GM21447 (cell line): ENCODE data around the gene OR7D4.
"Not testable (repeated sequence)": the region's sequence is repeated elsewhere in the genome, so short reads cannot be mapped to it uniquely, and the experiment has no call there.

ENCODE experiments used
- ATAC-seq: cut with Tn5 transposase; IDR thresholded peaks from one replicate; pipeline ENCODE4 v1.9.1; 2021; ENCODE audit not compliant: unreplicated experiment

The OR7D4 gene

DNA sequence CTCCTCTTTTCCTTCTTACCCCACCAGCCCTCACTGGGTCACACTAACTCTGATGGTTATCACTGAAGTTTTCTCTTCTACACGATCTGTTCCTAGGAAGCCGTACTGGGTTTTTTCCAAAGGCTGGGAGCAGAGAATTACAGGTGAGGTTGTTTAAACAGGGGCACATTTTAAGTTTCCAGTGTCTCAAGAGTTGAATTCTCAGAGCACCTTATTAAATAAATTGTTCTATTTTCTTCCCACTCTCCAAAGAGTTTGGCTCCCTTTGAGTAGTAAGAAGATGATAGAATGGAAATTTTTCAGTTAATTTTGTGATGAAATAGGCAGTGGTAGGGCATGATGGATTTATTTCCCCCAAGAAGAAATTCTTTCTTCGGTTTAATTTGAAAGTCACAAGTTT lies at the start of gene OR7D4:
OR7D4 (minus strand) TSS at position 101 of the 400 bp plus-strand sequence. CDS start 4,752 bp downstream, outside the sequence.
- ATAC-seq, result no peak

DNA sequence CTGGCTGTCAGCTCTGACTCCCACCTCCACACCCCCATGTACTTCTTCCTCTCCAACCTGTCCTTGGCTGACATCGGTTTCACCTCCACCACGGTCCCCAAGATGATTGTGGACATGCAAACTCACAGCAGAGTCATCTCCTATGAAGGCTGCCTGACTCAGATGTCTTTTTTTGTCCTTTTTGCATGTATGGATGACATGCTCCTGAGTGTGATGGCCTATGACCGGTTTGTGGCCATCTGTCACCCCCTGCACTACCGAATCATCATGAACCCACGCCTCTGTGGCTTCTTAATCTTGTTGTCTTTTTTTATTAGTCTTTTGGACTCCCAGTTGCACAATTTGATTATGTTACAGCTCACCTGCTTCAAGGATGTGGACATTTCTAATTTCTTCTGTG lies 31.8 kb upstream of the OR7D4 start:
- ATAC-seq, result no peak

DNA sequence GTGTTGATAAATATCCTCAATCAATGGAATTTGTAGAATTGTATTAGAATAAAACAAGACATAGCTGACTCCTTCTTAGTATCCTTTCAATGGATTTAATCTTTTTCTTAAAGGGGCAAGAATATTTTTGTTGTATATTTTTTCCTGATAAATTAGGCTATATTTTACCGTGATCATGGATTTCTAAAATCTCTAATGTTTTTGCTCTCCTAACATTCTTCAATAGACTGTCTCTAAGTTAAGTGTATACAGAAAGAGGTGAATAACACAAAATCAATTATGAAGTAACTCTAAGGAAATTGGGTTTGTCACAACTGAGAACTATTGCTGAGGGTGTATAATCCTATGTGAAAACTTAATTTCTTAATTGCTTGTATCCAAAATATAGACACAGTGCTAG lies 31.2 kb upstream of the OR7D4 start, which contains the start of gene OR7E24:
OR7E24 (plus strand) TSS at position 301 of the 400 bp plus-strand sequence. CDS start 114 bp downstream, outside the sequence.
- ATAC-seq, result no peak

DNA sequence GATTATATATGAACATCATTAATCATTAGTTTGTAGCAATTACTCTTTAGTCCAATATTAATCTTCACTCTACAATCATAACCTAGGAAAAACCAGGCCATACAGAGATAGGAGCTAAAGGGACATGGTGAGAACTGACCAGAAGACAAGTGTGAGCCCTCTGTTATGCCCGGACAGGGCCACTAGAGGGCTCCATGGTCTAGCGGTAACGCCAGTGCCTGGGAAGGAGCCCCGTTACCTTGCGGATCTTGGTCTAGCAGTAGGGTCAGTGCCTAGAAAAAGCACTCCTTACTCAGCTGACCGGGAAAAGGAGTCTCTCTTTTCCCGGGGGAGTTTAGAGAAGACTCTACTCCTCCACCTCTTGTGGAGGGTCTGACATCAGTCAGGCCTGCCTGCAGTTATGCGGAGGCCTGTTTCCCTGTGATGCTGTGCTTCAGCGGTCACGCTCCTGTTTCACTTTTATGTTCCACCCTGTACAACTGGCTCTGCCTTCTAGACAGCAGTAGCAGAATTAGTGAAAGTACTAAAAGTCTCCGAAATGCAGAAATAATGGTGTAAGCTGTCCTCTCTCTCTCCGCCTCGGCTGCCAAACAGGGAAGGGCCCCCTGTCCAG lies 13.8 kb downstream of the OR7D4 start:
- ATAC-seq, result no peak

DNA sequence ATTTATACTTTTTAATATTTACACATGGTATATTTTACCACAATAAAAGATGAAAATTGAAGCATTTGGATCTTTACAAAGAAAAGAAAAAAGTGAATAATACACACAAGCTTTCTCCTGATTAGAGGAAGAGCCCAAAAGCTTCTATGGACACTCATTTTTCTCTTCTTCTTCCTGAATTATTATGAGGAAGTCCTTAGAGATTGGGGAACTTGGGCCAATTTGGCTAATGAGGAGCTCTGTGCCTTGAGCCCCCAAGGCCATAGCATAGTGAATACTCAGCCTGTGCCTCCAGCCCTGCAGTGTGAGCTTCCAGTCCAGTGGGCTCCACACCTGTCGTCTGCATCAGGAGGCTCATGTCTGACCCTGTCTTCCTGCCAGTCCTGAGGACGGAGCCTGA lies 21.3 kb downstream of the OR7D4 start:
- not testable (repeated sequence) for ATAC-seq

DNA sequence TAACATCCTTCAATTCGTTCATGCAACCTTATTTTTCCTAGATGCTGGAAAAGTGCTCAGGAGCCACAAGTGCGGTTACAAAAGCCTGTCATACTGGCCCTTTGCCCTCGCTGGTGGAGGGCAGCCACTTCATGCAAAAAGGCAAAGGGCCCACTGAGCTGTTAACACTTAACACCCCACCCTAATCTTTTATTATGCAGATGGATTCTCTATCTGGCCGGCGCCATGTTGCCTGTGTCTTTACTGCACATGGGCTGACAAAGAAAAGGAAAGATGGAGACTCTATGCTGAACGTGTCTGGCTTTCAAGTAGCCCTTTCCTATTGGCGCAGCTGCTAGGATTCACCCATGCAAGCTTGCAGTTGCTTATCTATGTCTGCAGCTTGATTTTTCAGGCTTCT lies 29.9 kb downstream of the OR7D4 start:
- no peak for ATAC-seq

DNA sequence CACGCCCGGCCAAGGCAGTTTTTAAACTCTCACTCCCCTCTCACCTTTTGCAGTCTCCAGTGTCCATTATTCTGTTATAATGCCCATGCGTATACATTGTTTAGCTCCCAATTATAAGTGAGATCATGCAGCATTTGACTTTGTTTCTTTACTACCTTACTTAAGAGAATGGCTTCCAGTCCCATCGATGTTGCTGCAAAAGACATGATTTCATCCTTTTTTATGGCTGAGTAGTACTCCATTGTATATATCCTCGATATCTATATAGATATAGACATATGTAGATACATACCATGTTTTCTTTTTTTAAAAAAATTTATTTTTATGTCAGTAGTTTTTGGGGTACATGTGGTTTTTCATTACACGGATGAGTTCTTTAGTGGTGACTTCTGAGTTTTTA lies 32.2 kb downstream of the OR7D4 start:
- no peak for ATAC-seq

DNA sequence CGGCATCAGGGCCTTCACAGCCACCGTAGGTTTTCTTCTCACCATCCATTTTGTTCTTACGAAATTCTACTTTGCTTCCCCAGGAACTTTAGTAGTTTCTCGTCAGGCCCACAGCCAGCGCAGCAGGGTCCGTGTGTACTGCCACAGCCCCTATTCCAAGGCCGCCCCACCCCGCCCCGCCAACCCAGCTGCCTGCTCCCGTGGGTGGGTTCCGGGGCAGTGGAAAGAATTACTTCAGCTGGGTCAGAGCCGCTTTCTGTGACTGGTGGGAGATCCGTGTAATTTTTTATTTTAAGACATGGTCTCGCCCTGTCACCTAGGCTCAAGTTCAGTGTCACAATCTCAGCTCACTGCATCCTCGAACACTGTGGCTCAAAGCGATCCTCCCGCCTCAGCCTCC lies 36.4 kb downstream of the OR7D4 start:
- no peak for ATAC-seq

DNA sequence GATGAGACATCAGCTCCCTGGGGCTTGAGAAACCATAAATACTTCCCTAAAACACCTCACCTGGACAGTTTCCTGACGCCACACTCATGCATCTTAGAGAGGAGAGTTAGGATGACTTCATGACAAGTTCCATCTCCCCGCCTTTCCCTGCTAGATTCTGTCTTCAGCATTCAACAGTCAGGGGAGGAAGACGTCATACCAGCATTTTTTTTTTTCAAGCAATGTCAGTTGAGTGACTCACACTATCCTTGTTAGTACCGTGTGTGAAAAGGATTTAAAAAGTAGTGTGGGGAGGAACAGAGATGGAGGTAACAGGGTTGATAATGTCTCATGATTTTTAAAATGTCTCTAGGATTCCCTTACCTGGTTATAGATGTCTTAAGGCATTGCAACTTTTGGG lies 40.5 kb downstream of the OR7D4 start, which contains the start of gene OR7D2:
OR7D2 (plus strand) TSS at position 79 of the 400 bp plus-strand sequence. CDS start 6,803 bp downstream, outside the sequence.
- ATAC-seq, result no peak

DNA sequence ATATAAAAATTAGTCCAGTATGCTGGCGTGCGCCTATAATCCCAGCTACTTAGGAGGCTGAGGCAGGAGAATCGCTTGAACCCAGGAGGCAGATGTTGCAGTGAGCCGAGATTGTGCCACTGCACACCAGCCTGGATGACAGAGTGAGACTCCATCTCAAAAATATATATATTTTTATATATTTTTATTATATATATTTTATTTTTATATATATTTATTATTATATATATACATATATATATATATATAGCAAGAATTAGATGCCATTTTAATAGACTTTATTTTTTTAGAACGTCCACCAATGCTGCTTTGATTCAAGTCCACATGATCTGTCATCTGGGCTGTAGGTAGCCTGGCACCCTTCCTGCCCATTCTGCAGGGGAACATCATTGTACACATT lies 44.1 kb downstream of the OR7D4 start:
- ATAC-seq, result no peak

DNA sequence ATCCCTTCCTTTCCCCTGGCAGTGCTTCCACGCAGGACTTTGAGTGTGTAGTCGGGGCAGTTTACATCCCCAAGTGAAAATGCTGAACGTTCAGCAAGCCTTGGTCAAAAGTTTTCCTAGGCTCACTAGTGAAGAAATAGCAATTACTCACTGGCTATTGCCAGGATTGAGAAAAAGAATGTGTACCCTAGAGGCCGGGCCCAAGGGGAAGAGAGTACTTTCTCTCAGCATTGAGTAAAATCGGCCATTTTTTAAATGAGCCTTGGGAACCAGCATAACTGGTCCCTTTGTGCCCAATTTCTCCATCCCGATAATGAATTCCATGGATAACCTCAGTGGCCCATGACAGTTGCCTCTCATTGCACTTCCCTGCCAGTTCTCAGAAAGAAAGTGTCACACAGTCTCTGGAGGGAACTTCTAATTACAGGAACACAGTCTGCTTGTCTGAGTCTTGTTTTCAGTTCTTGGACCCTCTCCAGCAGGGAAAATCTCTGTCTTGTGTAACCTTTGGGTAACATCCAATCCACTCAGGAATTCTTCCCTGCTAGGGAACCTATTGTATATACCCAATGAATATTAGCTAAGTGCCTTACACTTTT lies 47.9 kb downstream of the OR7D4 start:
- no peak for ATAC-seq

DNA sequence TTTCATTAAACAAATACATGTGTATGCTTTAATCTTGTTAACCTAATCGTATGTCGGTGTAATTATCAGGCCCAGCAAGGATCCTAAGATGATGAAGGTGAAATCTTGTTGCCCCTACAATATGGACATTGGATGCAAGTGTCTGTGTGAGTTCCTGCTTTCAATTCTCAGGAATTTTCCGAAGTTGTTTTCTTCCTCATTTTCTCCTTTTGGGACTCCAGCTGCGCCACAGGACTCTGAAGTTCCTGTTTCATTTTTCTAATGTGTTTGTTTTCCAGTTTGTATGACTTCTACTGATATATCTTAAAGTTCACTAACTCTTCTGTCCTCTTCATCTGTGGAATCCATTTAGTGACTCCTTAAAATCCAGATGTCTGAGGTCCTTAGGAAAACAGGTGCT lies 52.5 kb downstream of the OR7D4 start:
- no peak for ATAC-seq

DNA sequence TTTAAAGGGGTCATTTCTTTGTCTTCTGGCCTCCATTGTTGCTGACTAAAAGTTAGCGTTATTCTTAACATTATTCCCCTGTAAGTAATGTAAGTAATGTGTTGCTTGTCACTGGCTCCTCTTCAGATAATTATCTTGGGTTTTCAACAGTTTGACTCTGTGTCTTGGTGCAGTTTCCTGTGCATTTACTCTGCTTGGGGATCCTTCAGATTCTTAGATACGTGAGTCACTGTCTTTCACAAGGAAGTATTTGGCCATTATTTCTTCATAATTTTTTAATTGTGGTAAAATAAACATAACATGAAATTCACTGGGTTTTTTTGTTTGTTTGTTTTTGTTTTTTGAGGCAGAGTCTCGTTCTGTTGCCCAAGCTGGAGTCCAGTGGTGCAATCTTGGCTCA lies 54.1 kb downstream of the OR7D4 start:
- ATAC-seq, result no peak

DNA sequence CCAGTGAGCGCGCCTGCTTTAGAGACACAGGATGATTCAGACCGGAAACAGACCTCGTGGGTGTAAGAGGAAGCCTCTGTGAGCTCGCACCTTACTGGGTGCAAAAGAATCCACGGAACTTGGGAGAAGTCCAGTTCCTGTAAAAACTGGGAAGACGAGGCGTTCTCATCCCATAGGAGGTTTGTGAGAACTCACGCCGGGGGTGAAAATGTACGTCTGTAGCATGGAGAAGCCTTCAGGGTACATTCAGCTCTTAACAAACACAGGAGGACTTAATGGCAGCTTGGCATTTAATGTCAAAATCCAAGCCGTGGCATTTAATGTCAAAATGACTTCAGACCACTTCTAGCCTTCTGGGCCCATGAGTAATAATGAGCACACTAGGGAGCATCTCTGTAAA lies 58.0 kb downstream of the OR7D4 start:
- no peak for ATAC-seq
